Loucy (cell line): ENCODE data around the gene HSD17B7.

Experiments used
- H2AFZ ChIP-seq: fragments of 200-600 bp; sonication (generic); 2 replicates; pipeline ENCODE4 v1.6.0; 2016; ENCODE audit warnings: antibody characterized with exemption, mild to moderate bottlenecking, low read length, moderate library complexity
- H3F3A ChIP-seq: fragments of 200-600 bp; 2 replicates; pipeline ENCODE4 v1.6.0; 2016; ENCODE audit warnings: antibody characterized with exemption, low read depth, mild to moderate bottlenecking
- H3K27me3 ChIP-seq: fragments of 200-600 bp; sonication (generic); 2 replicates; pipeline ENCODE4 v1.6.1; 2014; ENCODE audit warnings: low read length, mild to moderate bottlenecking; ENCODE audit not compliant: insufficient read depth, poor library complexity, severe bottlenecking
- H3K36me3 ChIP-seq: fragments of 200-600 bp; sonication (generic); 2 replicates; pipeline ENCODE4 v1.6.1; 2016; ENCODE audit warnings: low read length; ENCODE audit not compliant: insufficient read depth
- H3K4me1 ChIP-seq: fragments of 200-600 bp; sonication (generic); 2 replicates; pipeline ENCODE4 v1.5.1; 2014; ENCODE audit warnings: low read length, mild to moderate bottlenecking; ENCODE audit not compliant: insufficient read depth, poor library complexity, severe bottlenecking
- H3K4me2 ChIP-seq: fragments of 200-600 bp; sonication (generic); 2 replicates; pipeline ENCODE4 v1.6.0; 2014; ENCODE audit warnings: antibody characterized with exemption, low read length, low read depth, mild to moderate bottlenecking; ENCODE audit not compliant: poor library complexity, severe bottlenecking
- H3K4me3 ChIP-seq: fragments of 200-600 bp; sonication (generic); 2 replicates; pipeline ENCODE4 v1.5.1; 2014; ENCODE audit warnings: low read length, mild to moderate bottlenecking, mixed read lengths; ENCODE audit not compliant: poor library complexity, severe bottlenecking
- H3K79me2 ChIP-seq: fragments of 200-600 bp; sonication (generic); 2 replicates; pipeline ENCODE4 v1.6.1; 2014; ENCODE audit warnings: low read length; ENCODE audit not compliant: insufficient read depth
- H3K9ac ChIP-seq: fragments of 200-600 bp; sonication (generic); 2 replicates; pipeline ENCODE4 v1.6.0; 2014; ENCODE audit warnings: mild to moderate bottlenecking, low read depth, low read length, moderate library complexity; ENCODE audit not compliant: poor library complexity, severe bottlenecking
- H3K9me2 ChIP-seq: fragments of 200-600 bp; sonication (generic); replicated peaks from 2 replicates; pipeline ENCODE4 v1.6.1; 2016; ENCODE audit warnings: low read depth, low read length, mixed read lengths
- H3K9me3 ChIP-seq: fragments of 200-600 bp; sonication (generic); 2 replicates; pipeline ENCODE4 v1.6.1; 2014; ENCODE audit warnings: mild to moderate bottlenecking, antibody characterized with exemption, low read length, low read depth; ENCODE audit not compliant: insufficient read depth
- H4K20me1 ChIP-seq: fragments of 200-600 bp; sonication (generic); 2 replicates; pipeline ENCODE4 v1.6.0; 2014; ENCODE audit warnings: antibody characterized with exemption, low read length, mild to moderate bottlenecking; ENCODE audit not compliant: insufficient read depth, poor library complexity, severe bottlenecking
- EZH2phosphoT487 ChIP-seq: fragments of 200-600 bp; IDR thresholded peaks from 2 replicates; pipeline ENCODE4 v1.6.1; 2018; ENCODE audit warnings: antibody characterized with exemption, mild to moderate bottlenecking, moderate library complexity, borderline replicate concordance
- TF ChIP-seq, protein P1 (sequence below): fragments of 200-600 bp; sonication (generic); conservative IDR thresholded peaks from 2 replicates; pipeline ENCODE4 v1.5.1; 2014; ENCODE audit warnings: mild to moderate bottlenecking, antibody characterized with exemption, low read length

The HSD17B7 gene

DNA sequence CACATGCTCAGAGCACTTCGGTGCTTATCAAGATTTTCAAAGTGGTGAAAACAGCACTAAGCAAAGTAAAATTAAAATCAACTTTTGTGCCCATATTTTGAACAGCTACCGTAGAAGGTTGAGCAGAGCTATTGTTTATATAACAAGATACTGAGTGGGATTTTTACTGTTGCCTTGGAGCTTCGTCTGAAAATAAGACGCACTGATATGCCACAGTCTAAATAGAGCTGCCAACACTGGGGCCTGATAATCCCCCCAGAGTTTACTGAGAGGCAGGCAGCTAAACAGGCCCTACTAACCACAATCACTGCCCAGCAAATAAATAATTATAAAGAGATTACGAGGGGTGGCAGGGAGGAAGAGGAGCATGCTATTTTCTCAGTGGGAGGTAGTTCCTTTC is 71.1 kb downstream of the HSD17B7 start:
- H3F3A ChIP-seq = no peaks in the 10 kb centered on the region
- no peaks in the 10 kb centered on the region for H3K27me3 ChIP-seq
- H3K9me2 ChIP-seq = no peaks in the 10 kb centered on the region
- no peaks in the 10 kb centered on the region for H3K79me2 ChIP-seq
- no peak overlapping the region for H3K9ac ChIP-seq
- no peak for TF ChIP-seq EZH2phosphoT487
- TF ChIP-seq, protein P1, sequence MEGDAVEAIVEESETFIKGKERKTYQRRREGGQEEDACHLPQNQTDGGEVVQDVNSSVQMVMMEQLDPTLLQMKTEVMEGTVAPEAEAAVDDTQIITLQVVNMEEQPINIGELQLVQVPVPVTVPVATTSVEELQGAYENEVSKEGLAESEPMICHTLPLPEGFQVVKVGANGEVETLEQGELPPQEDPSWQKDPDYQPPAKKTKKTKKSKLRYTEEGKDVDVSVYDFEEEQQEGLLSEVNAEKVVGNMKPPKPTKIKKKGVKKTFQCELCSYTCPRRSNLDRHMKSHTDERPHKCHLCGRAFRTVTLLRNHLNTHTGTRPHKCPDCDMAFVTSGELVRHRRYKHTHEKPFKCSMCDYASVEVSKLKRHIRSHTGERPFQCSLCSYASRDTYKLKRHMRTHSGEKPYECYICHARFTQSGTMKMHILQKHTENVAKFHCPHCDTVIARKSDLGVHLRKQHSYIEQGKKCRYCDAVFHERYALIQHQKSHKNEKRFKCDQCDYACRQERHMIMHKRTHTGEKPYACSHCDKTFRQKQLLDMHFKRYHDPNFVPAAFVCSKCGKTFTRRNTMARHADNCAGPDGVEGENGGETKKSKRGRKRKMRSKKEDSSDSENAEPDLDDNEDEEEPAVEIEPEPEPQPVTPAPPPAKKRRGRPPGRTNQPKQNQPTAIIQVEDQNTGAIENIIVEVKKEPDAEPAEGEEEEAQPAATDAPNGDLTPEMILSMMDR = no peak
- H3K4me1 ChIP-seq = no peaks in the 10 kb centered on the region
- no peaks in the 10 kb centered on the region for H3K9me3 ChIP-seq
- H4K20me1 ChIP-seq = no peaks in the 10 kb centered on the region
- H3K4me3 ChIP-seq = no peak overlapping the region
- no peaks in the 10 kb centered on the region for H3K36me3 ChIP-seq
- H2AFZ ChIP-seq = no peak overlapping the region
- H3K4me2 ChIP-seq = no peak overlapping the region
